Epithelial cell of proximal tubule (primary cell): ENCODE measurements around the gene OR7D2. TPM values are rescaled to one million over a fixed set of nuclear protein-coding genes. Genes with fewer than 3 reads are reported as not detected.
"Not testable (repeated sequence)": the region's sequence is repeated elsewhere in the genome, so short reads cannot be mapped to it uniquely, and the experiment has no call there.

Source experiments
- DNase-seq: peaks from one replicate; pipeline ENCODE4 v3.0.0-alpha.2; 2011; ENCODE audit warnings: low read depth
- H3K4me3 ChIP-seq: 2 replicates; pipeline ENCODE4 v1.5.1; 2011; ENCODE audit warnings: low read depth, mild to moderate bottlenecking, low read length
- CTCF ChIP-seq: conservative IDR thresholded peaks from 2 replicates; pipeline ENCODE4 v1.5.1; 2012; ENCODE audit warnings: low read depth, mild to moderate bottlenecking, low read length
- total RNA-seq: library from RNA; depleted of rRNA; stranded (reverse); fragments of >200 nt; gene quantifications from 2 replicates; pipeline ENCODE4 v1.2.3, GENCODE V29; 2015

OR7D2 gene
- total RNA-seq, 1 donor from 2014 or later, result 0.12 TPM

GRCh38 chr19:9189535-9189934, 10.8 kb downstream of the OR7D2 start:
- DNase-seq, result no peak
- TF ChIP-seq CTCF, result no peak
- no peak overlapping the region for H3K4me3 ChIP-seq

GRCh38 chr19:9198044-9198443, 19.3 kb downstream of the OR7D2 start:
- DNase-seq, H3K4me3 ChIP-seq: not testable (repeated sequence)

GRCh38 chr19:9205501-9206113, 26.8 kb downstream of the OR7D2 start:
- H3K4me3 ChIP-seq, result peak overlapping the region; percentile 59
- peak; percentile 80 for TF ChIP-seq CTCF
- peak; percentile 10 for DNase-seq

- DNase-seq, result no peak
- no peak within 1 kb of the TSS for H3K4me3 ChIP-seq
- TF ChIP-seq CTCF, result no peak
These were observed 40.7 kb downstream of the OR7D2 start, which contains the start of gene OR7D4 for GRCh38 chr19:9219489-9219888. TSS of gene OR7D4 (minus strand) at chr19:9219589. CDS start at chr19:9214837, 4,752 bp downstream.

Other genes starting within 250 kb of the OR7D2 start
- gene MUC16, start 168.6 kb upstream of the OR7D2 start, total RNA-seq, result under 0.01 and 0.14 TPM in 2 replicates
- not detected in 2 replicates for gene OR1M1, start 91.9 kb upstream of the OR7D2 start, total RNA-seq
- gene OR7G2, start 71.5 kb upstream of the OR7D2 start, total RNA-seq, result not detected in 2 replicates
- gene OR7G1, start 63.2 kb upstream of the OR7D2 start, total RNA-seq, result not detected in 2 replicates
- gene OR7G3, start 52.0 kb upstream of the OR7D2 start, total RNA-seq, result not detected in 2 replicates
- 11.9 and 15.7 TPM in 2 replicates for gene ZNF317, start 38.6 kb upstream of the OR7D2 start, total RNA-seq
- not detected in 2 replicates for gene OR7D4, start 40.6 kb downstream of the OR7D2 start, total RNA-seq
- gene OR7E24, start 72.0 kb downstream of the OR7D2 start, total RNA-seq, result not detected in 2 replicates
- gene ZNF699, start 130.9 kb downstream of the OR7D2 start, total RNA-seq, result 3.4 and 3.7 TPM in 2 replicates
- 5.2 and 7.3 TPM in 2 replicates for gene ZNF559, start 145.2 kb downstream of the OR7D2 start, total RNA-seq
- gene ZNF177, start 184.0 kb downstream of the OR7D2 start, total RNA-seq, result 0.92 and 1.2 TPM in 2 replicates